GM19324 (cell line): ENCODE results near the gene SH3RF3.

Experiments used
- ATAC-seq: cut with Tn5 transposase; IDR thresholded peaks from one replicate; pipeline ENCODE4 v1.9.1; 2021; ENCODE audit warnings: mild to moderate bottlenecking, moderate library complexity; ENCODE audit not compliant: unreplicated experiment, low FRiP score

The SH3RF3 gene

GRCh38 chr2:109537565-109538222 lies 408.7 kb downstream of the SH3RF3 start:
- no peak for ATAC-seq

- no peak for ATAC-seq
These were observed 409.5 kb downstream of the SH3RF3 start for GRCh38 chr2:109538546-109538945.

- ATAC-seq: no peak
These were observed 413.4 kb downstream of the SH3RF3 start for GRCh38 chr2:109542384-109542783.

GRCh38 chr2:109545828-109546713 lies 417.1 kb downstream of the SH3RF3 start:
- peak; percentile 74 for ATAC-seq

- no peak for ATAC-seq
These were observed 418.3 kb downstream of the SH3RF3 start for GRCh38 chr2:109547280-109547679.

GRCh38 chr2:109549016-109549590 lies 420.1 kb downstream of the SH3RF3 start:
- no peak for ATAC-seq
